Measurements from ENCODE around the gene ABHD15.
"Not testable (repeated sequence)": the region's sequence is repeated elsewhere in the genome, so short reads cannot be mapped to it uniquely, and the experiment has no call there.

Gene ABHD15

GRCh38 chr17:29571486-29571882, 4.6 kb upstream of the ABHD15 start:
- DNase-seq (ENCODE audit: low read depth) = no peak

- no peak for DNase-seq (ENCODE audit: low read depth)
These were observed 3.7 kb upstream of the ABHD15 start for GRCh38 chr17:29570521-29570920.

- peak; percentile 82 for DNase-seq (ENCODE audit: low read depth)
These were observed 2.6 kb upstream of the ABHD15 start for GRCh38 chr17:29569245-29569950.

GRCh38 chr17:29568331-29569244, 1.8 kb upstream of the ABHD15 start, which contains the start of gene TP53I13:
TSS of gene TP53I13 (plus strand) at chr17:29568701. CDS start at chr17:29568759, 58 bp downstream.
- peak; percentile 87 for DNase-seq (ENCODE audit: low read depth)

GRCh38 chr17:29567554-29568330, 905 bp upstream of the ABHD15 start:
- peak; percentile 75 for DNase-seq (ENCODE audit: low read depth)

- DNase-seq (ENCODE audit: low read depth) = peak; percentile 41
These were observed 392 bp upstream of the ABHD15 start for GRCh38 chr17:29567304-29567553.

- DNase-seq (ENCODE audit: low read depth) = no peak
These were observed 979 bp downstream of the ABHD15 start for GRCh38 chr17:29565643-29566472.

GRCh38 chr17:29563816-29564215, 3.0 kb downstream of the ABHD15 start:
- DNase-seq (ENCODE audit: low read depth) = no peak

GRCh38 chr17:29562615-29563014, 4.2 kb downstream of the ABHD15 start:
- DNase-seq (ENCODE audit: low read depth) = no peak

GRCh38 chr17:29561554-29562517, 5.0 kb downstream of the ABHD15 start:
- no peak for DNase-seq (ENCODE audit: low read depth)

- DNase-seq (ENCODE audit: low read depth) = no peak
These were observed 6.5 kb downstream of the ABHD15 start for GRCh38 chr17:29560316-29560715.

- no peak for DNase-seq (ENCODE audit: low read depth)
These were observed 7.2 kb downstream of the ABHD15 start for GRCh38 chr17:29559640-29560039.

- not testable (repeated sequence) for DNase-seq (ENCODE audit: low read depth)
These were observed 8.7 kb downstream of the ABHD15 start for GRCh38 chr17:29558139-29558538.

GRCh38 chr17:29557739-29558116, 9.1 kb downstream of the ABHD15 start:
- no peak for DNase-seq (ENCODE audit: low read depth)

GRCh38 chr17:29557085-29557738, 9.6 kb downstream of the ABHD15 start:
- DNase-seq (ENCODE audit: low read depth) = peak; percentile 19

- DNase-seq (ENCODE audit: low read depth) = no peak
These were observed 11.0 kb downstream of the ABHD15 start for GRCh38 chr17:29555840-29556239.

- DNase-seq (ENCODE audit: low read depth) = no peak
These were observed 17.5 kb downstream of the ABHD15 start for GRCh38 chr17:29549177-29549923.

- DNase-seq (ENCODE audit: low read depth) = no peak
These were observed 20.0 kb downstream of the ABHD15 start for GRCh38 chr17:29546830-29547229.

GRCh38 chr17:29546085-29546484, 20.8 kb downstream of the ABHD15 start:
- no peak for DNase-seq (ENCODE audit: low read depth)
